HG02938 (cell line): ENCODE results near the gene ASCC3.

ENCODE experiments used
- ATAC-seq: cut with Tn5 transposase; IDR thresholded peaks from one replicate; pipeline ENCODE4 v1.9.1; 2021; ENCODE audit warnings: mild to moderate bottlenecking, moderate library complexity; ENCODE audit not compliant: unreplicated experiment

Gene ASCC3

DNA sequence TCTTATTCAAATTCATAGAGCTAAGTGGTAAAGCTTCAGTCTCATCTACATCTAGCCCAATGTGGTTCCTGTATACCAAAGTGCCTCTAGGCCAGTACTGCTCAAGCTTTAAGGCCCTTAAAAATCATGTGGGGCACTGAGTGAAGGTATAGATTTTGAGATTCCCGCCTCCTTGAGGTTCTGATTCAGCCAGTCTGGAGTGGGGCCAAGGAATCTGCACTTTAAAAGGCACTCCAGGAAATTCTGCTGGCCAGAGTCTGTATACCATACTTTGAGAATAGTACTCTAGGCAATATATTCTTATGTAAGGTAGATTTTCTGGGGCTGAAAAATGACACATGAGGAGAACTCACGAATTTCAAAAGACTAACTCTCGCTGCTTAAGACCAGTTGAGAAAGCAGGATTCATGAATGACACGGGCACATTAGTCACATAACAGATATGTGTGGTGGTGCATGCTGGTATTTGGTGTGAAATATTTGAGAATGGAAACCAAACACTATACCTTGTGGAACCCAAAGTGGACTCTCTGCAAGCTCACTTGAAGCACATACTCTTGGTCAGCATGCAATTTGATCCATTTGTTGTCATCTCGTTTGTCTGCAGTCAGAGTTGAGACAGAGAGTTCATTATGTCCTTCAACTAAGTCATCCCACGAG, 368.8 kb downstream of the ASCC3 start:
- ATAC-seq, result no peak

DNA sequence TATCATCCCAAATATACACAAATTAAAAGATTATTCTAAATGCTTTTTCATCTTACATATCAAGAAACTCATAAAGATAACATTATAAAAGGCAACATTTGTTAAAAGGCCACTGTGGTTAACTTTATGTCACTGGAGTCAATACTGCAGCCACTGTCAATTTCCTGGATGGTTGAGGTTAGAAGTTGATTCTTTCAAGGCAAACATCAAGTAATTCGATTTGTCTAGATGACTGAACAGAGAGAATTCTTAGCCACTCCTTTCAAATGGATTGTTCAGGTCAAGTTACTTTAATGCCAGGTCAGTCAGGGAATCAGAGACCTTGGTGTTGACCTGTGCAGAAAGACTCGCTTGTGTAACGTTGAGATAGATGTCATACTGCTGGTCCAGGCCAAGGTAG, 372.0 kb downstream of the ASCC3 start:
- no peak for ATAC-seq

DNA sequence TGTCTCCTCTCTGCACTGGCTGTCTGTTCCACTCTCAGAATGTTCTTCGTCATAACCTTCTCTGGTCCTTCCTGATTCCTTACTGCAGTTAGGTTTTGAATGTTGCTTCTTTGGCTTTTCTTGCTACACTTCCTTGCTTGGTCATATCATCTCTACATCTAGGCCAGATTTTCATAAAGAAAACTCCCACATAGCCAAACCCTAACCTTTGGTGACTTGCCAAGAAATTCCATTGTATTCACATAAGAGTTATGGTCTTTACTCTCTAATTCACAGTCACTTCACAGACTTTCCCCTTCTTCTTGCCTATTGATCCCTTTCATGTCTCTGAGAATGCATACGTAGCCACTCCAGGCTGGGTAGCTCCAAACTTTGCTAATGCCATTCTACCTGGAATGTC, 374.5 kb downstream of the ASCC3 start:
- ATAC-seq, result no peak

DNA sequence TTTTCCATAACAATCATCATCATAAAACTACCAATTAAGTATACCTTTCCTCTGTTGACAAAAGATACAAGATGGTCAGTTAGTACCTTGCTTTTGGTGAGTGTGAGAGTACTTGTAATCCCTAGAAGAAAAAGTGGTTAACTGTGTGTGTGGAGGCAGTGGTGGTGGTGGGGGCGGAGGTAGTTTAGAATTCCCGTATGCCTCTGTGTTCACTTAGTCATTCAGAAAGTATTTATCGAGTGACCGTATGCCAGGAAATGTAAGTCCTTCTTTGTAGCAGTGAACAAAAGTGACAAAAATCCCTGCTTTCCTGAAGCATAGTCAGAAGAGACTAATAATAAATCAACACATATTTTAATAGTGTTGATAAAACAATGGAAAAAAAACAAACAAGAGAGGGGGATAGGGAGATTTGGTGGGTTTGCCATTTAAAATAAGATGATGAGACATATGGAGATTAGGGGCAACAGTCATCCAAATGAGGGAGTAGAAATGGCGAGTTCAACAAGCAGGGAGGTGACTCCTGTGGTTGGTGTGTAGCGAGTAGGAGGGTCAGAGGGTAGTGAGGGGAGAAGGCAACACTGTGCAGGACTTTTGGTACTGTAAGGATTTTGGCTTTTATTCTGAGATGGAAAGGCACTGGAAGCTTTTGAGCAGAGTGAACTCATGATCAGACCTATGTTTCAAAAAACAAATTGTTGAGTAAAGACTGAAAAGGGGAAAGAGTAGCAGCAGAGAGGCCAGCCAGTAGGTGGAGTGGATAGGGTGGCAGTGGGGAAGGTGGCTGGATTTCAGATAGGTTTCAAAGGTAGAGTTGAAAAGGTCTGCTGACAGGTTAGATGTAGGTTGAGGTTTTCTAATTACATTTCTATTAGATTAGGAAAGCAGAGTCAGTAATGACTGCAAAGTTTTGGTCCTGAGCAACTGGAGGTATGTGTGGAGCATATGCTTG, 376.1 kb downstream of the ASCC3 start:
- ATAC-seq, result no peak

DNA sequence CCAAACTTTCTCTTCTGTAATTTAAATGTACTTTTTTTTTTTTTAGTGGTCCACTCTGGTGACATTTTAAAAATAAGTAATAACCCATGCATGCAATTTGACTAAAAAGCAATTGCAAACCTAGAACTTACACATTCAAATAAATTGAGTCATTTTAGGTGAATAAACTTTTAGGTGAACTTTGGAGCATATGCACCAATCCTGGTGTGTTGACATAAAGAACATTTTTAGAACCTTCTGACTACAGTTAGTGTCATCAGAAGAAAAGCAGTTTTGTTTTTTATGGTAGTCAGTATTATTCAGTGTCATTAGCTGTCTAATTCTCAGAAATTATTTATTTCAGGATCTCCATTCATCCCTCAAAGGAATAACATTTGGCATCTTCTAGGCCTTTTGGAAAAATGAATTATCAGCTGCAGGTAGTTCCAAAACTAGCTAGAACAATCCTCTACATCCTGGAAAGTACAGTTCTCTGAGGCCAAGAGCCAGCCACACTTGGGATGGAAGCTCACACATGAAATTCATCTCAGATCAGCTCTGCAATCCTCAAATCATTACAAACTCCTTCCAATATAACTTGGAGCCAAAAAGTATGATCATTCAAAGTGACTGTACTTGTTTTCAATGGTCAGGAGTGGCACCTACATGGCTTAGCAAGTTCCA, 378.0 kb downstream of the ASCC3 start:
- no peak for ATAC-seq

DNA sequence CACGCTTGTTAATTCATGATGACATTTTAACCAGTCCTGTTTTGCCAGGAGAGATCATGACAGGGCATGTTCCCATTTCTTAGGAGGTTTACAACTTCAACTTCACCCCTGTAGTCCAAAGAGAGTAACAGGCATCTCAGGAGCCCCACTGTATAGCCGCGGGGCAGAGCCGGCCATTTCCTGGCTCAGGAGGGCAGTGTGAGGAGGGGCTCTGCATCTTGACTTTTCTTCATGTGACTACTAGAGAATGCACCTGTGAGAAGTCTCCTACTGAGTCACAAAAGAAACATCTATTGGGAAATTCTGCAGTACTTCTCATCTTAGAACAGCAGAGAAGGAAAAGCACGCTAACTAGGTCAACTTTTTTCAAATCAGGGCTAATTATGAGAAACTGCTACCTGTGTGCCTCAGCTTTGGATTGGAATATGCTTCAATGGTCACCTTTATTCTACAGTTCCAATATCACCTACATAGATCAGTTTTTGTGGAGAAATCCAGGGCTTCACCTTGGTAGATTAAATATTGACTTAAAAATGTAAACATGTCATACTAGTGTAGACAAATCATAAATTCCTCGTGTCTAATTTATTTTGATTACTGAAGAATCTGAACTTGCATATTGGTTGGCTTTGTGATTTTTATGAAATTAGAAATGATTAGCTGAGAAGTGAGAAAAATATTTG, 387.8 kb downstream of the ASCC3 start:
- ATAC-seq, result no peak

DNA sequence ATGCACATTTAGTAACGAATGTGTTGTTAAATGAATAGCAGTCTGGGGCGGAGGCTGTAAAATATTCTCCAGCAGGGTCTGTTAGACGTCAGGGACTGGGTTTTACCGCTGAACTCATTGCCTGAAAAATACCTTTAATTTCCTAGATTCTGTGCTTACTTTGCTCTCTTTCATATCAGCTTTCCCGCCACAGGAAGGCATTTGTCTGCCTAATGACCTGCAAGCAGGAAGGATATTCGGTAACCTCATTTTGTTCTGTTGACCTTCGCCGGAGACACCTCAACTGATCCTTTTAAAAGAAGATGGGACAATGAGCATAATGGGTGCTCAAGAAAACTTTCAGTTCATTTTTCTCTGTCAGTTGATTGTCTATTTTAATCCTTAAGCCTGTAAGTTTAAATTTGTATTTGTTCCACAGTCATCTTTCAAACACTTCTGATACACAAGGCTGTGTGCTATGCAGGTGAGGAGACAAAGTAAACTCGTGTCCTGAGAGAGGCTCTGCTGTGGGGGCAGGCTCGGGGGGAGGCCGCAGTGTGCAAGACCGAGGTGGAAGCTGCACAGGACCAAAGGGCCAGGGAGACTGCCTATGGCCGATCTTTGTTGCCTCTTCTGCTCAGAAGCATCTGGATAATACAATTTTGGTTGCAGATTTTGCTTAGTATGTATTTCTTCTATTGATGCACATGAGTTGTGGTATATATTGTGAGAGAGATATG, 389.0 kb downstream of the ASCC3 start:
- no peak for ATAC-seq

DNA sequence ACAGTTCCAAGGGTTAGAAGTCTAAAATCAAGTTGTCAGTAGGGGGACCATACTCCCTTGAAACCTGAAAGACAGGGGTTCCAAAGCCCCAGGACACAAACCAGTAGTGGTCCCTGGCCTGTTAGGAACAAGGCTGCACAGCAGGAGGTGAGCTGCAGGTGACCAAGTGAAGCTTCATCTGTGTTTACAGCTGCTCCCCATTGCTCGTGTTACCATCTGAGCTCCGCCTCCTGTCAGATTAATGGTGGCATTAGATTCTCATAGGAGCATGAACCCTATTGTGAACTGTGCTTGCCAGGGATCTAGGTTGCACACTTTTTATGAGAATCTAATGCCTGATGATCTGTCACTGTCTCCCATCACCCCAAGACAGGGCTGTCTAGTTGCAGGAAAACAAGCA, 391.1 kb downstream of the ASCC3 start:
- no peak for ATAC-seq

DNA sequence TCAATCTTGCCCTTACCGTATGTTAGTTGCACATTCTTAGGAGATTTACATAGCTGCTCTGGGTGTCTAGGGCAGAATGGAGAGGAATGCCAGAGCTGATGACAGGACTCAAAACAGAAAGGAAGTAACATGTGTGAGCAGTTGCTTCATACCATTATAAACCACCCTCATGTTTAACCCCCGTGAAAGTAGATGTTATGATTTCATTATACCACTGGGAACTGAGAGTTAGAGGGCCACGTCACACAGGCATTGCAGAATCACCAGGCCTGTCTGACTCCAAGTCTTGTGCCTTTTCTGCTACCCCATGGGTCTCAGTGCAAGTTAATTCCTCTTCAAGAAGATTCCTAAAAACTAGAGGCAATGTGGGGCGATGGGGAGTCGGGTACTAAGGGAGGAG, 392.9 kb downstream of the ASCC3 start:
- ATAC-seq, result no peak

DNA sequence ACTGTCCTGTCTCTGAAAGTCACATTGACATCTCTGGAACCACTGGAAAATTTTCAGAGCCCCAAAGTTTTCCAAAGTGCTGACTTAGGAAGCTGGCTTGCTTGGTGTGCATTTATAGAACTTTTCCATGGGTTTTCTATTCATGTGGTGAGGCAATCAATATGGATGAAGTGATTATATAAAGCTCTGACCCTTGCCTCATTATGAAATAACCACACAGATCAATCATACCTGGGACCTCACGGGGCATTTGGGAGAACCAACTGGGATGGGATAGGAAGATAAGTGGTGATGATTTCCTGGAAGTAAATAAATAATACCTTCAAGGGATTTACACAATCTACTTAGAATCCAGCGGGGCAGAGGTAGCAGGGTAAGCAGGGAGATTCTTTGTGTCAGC, 393.5 kb downstream of the ASCC3 start:
- ATAC-seq, result no peak

DNA sequence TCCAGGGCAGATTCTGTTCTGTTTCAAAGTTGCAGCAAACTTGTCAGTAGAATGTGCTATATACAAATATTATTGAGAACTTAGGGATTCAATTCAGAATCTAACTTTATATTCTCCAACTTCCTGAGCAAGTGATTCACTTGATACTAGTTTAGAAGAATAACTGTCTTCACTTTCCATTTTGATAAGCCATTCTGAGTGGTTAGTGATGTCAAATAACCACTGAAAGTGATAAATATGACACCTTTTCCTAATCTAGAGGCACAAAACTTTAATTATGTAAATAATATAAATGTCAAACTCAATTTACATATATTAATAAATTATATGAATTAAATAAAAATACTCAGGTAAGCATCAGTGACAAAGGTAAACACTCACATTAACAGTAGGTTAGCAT, 395.9 kb downstream of the ASCC3 start:
- ATAC-seq, result no peak

DNA sequence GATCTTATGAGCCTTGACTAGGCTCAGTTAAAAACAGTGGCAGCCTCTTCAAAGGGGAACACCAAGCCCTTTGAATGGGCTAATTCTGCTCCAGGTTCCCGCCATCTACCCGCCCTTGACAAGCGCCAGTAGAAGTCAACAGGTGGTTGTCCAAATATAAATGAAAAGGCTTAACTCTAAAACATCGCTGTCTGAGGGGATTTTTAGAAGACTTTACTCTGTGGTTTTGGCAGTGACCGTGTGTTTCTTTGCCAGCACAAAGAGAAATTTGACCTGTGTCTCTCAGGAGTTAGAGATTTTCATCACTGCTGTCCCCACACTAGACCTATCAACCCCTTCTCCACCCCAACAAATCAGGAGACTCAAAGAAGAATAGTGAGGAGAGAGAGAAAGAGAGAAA, 396.7 kb downstream of the ASCC3 start:
- no peak for ATAC-seq

DNA sequence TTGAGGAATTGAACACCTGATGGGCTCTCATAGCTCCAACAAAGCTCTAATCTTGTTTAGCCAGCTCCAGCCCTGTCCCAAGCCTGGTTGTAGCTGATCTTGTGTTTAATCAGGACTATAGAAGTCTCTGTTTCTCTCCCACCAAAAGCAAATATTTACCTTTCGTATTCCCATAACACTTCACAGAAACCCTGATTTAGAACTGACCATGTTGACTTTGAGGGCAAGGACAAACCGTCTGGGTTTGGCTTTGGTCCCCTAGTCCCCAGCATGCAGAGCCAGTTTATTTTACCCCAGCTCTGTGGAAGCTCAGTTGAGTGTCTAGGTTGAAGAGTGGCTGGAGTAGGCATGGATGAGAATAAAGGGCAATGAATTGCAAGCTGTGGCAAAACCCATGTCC, 398.4 kb downstream of the ASCC3 start:
- no peak for ATAC-seq

DNA sequence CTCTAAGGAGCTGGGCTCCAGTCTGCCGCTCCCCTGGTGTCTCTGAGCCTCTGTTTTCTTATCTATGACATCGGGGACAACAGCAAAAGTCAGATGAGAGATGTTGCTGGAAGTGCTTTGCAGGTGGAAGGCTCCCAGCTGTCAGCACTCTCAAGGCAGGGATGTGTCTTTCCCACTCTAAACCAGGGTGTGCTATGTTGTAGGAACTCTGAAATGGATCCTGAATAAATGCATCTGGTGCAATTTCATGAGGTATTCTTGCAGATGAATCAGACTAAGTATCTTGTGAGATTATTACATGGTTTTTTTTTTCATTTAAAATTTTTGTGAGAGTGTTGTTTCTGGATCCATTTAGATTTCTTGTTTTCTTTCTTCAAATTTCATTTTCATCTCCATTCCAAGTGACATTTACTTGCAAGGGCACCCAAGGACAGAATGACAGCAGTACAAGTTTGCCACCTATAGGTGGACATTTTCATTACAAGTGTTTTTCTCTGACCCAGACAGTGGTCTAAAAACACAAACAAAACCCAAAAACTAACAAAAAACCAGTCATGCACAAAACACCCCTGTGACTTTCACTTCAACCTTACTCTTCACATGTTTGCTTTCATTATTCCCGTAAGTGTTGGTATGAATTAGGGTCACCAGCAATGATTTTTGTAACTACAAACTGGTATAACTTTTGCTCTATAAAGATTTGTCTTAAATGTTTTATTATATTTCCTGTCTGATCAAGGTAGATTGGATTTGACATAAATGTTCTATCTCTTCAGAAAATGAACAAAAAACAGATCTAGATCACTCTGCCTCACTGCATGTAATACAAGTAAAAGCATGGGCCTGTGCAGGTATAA, 401.7 kb downstream of the ASCC3 start:
- ATAC-seq, result peak; percentile 42

DNA sequence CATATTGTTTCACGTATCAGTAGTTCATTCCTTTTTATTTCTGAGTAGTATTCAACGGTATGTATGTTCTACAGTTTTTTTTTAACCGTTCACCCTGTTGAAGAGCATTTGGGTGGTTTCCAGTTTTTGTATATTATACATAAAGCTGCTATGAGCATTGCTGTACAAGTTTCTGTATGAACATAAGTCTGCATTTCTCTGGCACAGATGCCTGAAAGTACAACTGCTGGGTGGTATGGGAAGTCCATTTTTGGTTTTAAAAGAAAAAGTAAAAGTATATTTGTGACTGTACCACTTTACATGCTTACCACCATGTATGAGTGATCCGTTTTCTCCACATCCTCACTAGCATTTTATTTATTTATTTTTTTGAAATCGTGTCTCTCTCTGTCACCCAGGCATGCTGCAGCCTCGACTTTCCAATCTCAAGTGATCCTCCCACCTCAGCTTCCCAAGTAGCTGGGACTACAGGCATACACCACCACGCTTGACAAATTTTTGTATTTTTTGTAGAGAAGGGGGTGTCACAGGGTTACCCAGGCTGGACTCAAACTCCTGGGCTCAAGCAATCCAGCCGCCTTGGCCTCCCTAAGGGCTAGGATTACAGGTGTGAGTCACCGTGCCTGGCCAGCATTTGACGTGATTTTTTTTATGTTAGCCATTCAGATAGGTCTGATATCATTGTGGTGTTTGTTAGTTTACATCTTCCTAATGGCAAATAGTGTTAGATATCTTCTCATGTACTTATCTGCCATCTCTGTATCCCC, 405.4 kb downstream of the ASCC3 start:
- ATAC-seq, result peak; percentile 72

DNA sequence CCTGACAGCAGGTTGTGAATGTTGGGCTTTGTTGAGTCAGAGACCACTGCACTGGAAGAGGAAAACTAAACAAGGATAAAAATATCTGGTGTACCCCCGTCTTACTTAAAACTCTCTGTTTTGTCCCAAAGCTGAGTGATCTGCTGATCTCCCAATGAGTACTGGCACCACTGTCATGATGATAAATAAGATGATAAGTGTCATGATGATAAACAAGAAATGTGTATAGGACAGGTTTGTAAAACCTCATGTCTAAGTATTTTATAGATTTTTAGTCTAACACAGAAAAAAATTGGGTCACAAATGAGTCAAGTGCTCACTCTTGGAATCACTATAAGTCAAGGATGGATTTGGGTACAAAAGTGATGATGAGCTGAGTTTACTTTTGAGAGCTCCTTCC, 407.9 kb downstream of the ASCC3 start:
- ATAC-seq, result no peak

DNA sequence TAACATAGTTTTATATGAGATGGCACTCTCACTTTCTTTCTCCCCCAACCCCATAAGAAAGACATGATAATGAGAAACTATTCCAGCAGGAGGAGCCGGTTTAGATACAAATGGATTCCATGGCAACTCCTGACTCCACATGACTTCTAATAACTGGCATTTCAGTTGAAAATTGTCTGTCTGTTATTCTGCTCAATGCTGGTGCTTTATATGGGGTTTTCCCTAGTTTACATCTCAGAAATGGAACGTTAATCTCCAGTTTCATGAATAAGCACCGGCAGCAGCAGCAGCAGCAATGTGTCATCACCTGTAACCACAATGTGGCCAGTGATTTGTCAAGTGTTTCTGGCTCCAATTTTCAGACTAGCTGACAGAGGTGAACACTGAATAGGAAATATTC, 408.5 kb downstream of the ASCC3 start:
- peak; percentile 88 for ATAC-seq

DNA sequence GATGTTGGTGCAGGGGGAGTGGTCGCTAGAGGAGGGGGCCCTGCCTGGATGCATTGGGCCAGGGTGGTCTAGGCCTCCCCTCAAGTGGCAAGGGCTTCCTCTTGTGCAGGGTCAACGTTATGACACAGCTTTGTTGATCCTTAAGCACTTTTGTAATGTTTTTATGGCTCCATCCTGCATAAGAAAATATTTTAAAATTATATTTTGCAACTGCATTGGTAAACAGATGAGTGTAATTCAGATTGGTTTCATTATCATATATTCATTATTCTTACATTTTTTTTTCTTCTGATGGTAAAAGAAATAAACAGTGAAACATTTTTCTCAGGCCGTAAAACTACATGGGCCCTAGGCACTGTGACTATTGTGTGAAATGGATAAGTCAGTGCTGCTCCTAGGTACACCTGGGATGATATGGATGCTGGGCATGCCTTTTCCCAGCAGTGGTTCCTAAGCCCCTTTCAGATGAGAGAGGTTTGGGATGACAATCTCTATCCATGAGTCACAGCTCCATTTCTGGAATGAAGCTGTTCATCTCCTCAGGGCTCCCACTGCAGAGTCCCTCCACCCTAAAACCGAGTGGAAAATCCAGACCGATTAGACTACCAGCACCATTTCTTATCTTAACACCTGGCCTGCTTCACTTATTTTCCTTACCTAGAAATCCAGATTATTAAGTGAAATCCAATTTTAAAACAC, 410.6 kb downstream of the ASCC3 start:
- no peak for ATAC-seq
